ENCODE results near the gene KANTR. TPM values are rescaled to one million over a fixed set of nuclear protein-coding genes. Genes with fewer than 3 reads are reported as not detected.

The KANTR gene
- polyA plus RNA-seq, 3 donors, result 0.32 to 4.3 (median 0.44) TPM

GRCh38 chrX:53133400-53133799 lies 39.5 kb downstream of the KANTR start:
- Histone ChIP-seq H2AFZ (ENCODE audit: insufficient read depth, low read depth, low read length, poor library complexity, severe bottlenecking) (no peak overlapping the region), H3K9me3 (replicated peaks in 1 of 2; ENCODE audit: control insufficient read depth in 1 of 2, insufficient read depth in 1 of 2, low read length in 2 of 2) (no peaks in the 10 kb centered on the region), H3K4me1 (ENCODE audit: control insufficient read depth in 1 of 2, insufficient read depth in 2 of 2, low read length in 2 of 2) (no peaks in the 10 kb centered on the region), H3K27ac (ENCODE audit: low read depth in 1 of 2, low read length in 2 of 2) (no peak overlapping the region), H3K27me3 (ENCODE audit: control insufficient read depth in 2 of 2, insufficient read depth in 2 of 2, low read length in 2 of 2) (peaks cover 0 to 13% of the 10 kb centered on the region in 2 donors), H3K4me2 (replicated peaks; ENCODE audit: extremely low read depth, low read length, poor library complexity, severe bottlenecking) (no peak overlapping the region), H4K20me1 (ENCODE audit: insufficient read depth, low read length) (no peaks in the 10 kb centered on the region), H3K36me3 (replicated peaks in 1 of 2; ENCODE audit: control insufficient read depth in 1 of 2, insufficient read depth in 2 of 2, low read length in 2 of 2) (no peaks in the 10 kb centered on the region), H3K9ac (ENCODE audit: insufficient read depth, low read length, poor library complexity, severe bottlenecking) (no peak overlapping the region), H3K4me3 (replicated peaks in 1 of 3; ENCODE audit: low read depth in 2 of 3, low read length in 3 of 3) (no peak overlapping the region), H3K79me2 (ENCODE audit: insufficient read depth, low read length) (no peaks in the 10 kb centered on the region)
- no CpG with 5 or more reads among the region's 4 CpGs for WGBS (ENCODE audit: insufficient coverage)
- no peak overlapping the region for H3K4me3 Mint-ChIP-seq
- peaks cover 0 to 4% (median 0%) of the 10 kb centered on the region in 7 donors for H3K9me3 Mint-ChIP-seq
- H3K36me3 Mint-ChIP-seq, result peaks cover 11 to 15% of the 10 kb centered on the region in 2 donors
- no peak for TF ChIP-seq CTCF (IDR thresholded peaks at IDR 0.05)
- intact Hi-C loops (cut with micrococcal nuclease), result no loop called here
- H3K27me3 Mint-ChIP-seq (ENCODE audit: low read depth in 3 of 3), result peaks cover 0 to 17% (median 0%) of the 10 kb centered on the region in 3 donors
- H3K4me1 Mint-ChIP-seq, result no peaks in the 10 kb centered on the region
- peak overlapping the region in 1 of 7 donors; percentile 63 for H3K27ac Mint-ChIP-seq
- no peak for DNase-seq

- no peak overlapping the region for H3K4me2 ChIP-seq (replicated peaks; ENCODE audit: extremely low read depth, low read length, poor library complexity, severe bottlenecking)
- Mint-ChIP-seq H3K27ac (no peak overlapping the region), H3K9me3 (peaks cover 0 to 4% (median 0%) of the 10 kb centered on the region in 7 donors), H3K27me3 (ENCODE audit: low read depth in 3 of 3) (peaks cover 0 to 18% (median 0%) of the 10 kb centered on the region in 3 donors), H3K36me3 (peaks cover 11 to 15% of the 10 kb centered on the region in 2 donors), H3K4me3 (no peak overlapping the region), H3K4me1 (peaks cover 3% of the 10 kb centered on the region)
- WGBS (ENCODE audit: insufficient coverage), result 80% methylated on average over 1 of the region's 2 CpGs
- H3K79me2 ChIP-seq (ENCODE audit: insufficient read depth, low read length), result no peaks in the 10 kb centered on the region
- no peak overlapping the region for H2AFZ ChIP-seq (ENCODE audit: insufficient read depth, low read depth, low read length, poor library complexity, severe bottlenecking)
- H3K36me3 ChIP-seq (replicated peaks in 1 of 2; ENCODE audit: control insufficient read depth in 1 of 2, insufficient read depth in 2 of 2, low read length in 2 of 2), result no peaks in the 10 kb centered on the region
- no peaks in the 10 kb centered on the region for H4K20me1 ChIP-seq (ENCODE audit: insufficient read depth, low read length)
- H3K27ac ChIP-seq (ENCODE audit: low read depth in 1 of 2, low read length in 2 of 2), result no peak overlapping the region
- no peak overlapping the region for H3K4me3 ChIP-seq (replicated peaks in 1 of 3; ENCODE audit: low read depth in 2 of 3, low read length in 3 of 3)
- no peaks in the 10 kb centered on the region for H3K4me1 ChIP-seq (ENCODE audit: control insufficient read depth in 1 of 2, insufficient read depth in 2 of 2, low read length in 2 of 2)
- no peak for DNase-seq
- no peak overlapping the region for H3K9ac ChIP-seq (ENCODE audit: insufficient read depth, low read length, poor library complexity, severe bottlenecking)
- H3K27me3 ChIP-seq (ENCODE audit: control insufficient read depth in 2 of 2, insufficient read depth in 2 of 2, low read length in 2 of 2), result peaks cover 0 to 12% of the 10 kb centered on the region in 2 donors
- TF ChIP-seq CTCF (IDR thresholded peaks at IDR 0.05), result no peak
- no peaks in the 10 kb centered on the region for H3K9me3 ChIP-seq (replicated peaks in 1 of 2; ENCODE audit: control insufficient read depth in 1 of 2, insufficient read depth in 1 of 2, low read length in 2 of 2)
- intact Hi-C loops (cut with micrococcal nuclease), result no loop called here
These were observed 41.6 kb downstream of the KANTR start for GRCh38 chrX:53135581-53135980.
